Activated T-cell treated with anti-CD3 and anti-CD28 coated beads, Interleukin-2, amount 50 U/mL, for 24 hours (primary cell): ENCODE data around the gene ITGAE.

Experiments
- DNase-seq: peaks from one replicate; pipeline ENCODE4 v3.0.0-alpha.2; 2020
- H3K27ac Mint-ChIP-seq: 2 replicates; pipeline ENCODE4 v1.8.0; 2020; ENCODE audit warnings: mild to moderate bottlenecking, mixed read lengths
- H3K27me3 Mint-ChIP-seq: 2 replicates; pipeline ENCODE4 v1.8.0; 2020; ENCODE audit warnings: mixed read lengths
- H3K36me3 Mint-ChIP-seq: 2 replicates; pipeline ENCODE4 v1.8.0; 2020; ENCODE audit warnings: low read depth, mixed read lengths
- H3K4me1 Mint-ChIP-seq: 2 replicates; pipeline ENCODE4 v1.8.0; 2020; ENCODE audit warnings: low read depth, mixed read lengths
- H3K4me3 Mint-ChIP-seq: 2 replicates; pipeline ENCODE4 v1.8.0; 2020; ENCODE audit warnings: mild to moderate bottlenecking, moderate library complexity, mixed read lengths
- H3K9me3 Mint-ChIP-seq: 2 replicates; pipeline ENCODE4 v1.8.0; 2020; ENCODE audit warnings: mixed read lengths

The ITGAE gene

DNA sequence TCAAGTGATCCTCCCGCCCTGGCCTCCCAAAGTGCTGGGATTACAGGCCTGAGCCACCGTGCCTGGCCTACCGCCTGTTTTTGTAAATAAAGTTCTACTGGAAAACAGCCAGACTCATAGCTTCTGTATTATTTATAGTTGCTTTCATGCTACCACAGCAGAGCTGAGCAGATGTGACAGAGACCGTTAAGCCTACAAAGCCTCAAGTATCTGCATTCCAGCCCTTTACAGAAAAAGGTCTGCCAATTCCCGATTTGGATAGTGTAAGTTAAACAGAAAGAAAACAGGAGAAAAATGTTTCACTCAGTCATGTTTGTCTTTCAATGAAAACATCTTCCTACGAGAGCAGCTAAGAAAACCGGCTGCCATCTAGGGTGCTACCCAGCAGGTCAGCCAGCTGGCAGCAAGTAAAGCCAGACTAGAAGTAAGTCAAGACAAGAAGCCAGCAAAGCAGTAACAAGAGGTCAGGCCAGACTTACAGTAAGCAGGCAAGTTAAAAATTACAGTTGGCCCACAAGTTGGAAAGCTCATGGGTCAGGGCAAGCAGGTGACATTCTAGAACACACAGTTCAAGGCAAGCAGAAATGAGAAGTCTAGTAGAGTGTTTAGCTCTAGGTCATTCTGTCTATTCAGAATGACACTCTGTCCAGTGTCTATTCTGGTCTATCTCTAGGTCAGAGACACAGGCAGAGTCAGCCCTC is 27.3 kb upstream of the ITGAE start:
- no peaks in the 10 kb centered on the region for H3K9me3 Mint-ChIP-seq
- peaks cover 72% of the 10 kb centered on the region for H3K36me3 Mint-ChIP-seq
- peak overlapping the region; percentile 26 for H3K27ac Mint-ChIP-seq
- H3K4me1 Mint-ChIP-seq, result peaks cover 6% of the 10 kb centered on the region
- H3K4me3 Mint-ChIP-seq, result no peak overlapping the region
- no peaks in the 10 kb centered on the region for H3K27me3 Mint-ChIP-seq
- no peak for DNase-seq

DNA sequence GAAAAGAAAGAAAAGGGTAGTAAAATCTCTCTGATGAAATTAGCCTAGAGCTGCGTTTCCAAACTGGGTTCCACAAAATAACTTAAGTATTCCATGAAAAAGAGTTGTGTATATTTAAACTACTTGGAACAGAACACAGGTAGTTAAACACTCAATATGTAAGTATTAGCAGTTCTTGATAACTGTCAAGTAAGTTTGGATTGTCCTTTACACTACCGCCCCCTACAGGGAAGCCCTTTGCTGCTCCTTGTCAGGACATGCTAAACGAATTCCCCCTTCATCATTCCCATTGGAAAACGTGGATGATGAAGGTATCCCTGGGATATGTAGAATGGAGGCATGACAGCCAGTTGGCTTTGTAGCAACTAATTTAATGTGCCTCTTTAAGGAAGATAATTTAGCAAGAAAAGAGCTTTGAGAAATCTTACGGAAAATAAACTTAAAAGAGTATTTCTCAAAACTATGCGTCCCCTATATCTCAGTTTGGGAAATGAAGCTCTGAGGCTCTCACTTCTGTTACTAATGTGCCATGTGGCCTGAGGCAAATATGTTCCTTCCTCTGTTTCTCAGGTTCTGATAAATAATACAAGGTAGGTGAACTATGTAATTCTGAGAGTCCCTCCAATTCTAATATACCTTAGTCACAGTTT is 26.3 kb upstream of the ITGAE start:
- H3K36me3 Mint-ChIP-seq, result peaks cover 74% of the 10 kb centered on the region
- DNase-seq, result peak; percentile 63

DNA sequence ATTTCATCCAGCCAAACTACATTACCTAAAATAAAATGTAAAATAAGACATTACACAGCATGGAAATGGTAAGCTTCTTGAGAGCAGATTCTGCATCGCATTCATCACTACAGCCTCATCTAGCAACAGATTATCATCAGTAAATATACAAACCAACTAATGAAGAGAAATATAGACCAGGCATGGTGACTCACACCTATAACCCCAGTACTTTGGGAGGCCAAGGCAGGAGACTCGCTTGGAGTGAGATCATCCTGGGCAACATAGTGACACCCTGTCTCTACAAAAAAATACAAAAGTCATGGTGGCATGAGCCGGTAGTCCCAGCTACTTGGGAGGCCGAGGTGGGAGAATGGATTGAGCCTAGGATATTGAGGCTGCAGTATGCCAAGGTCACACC is 25.2 kb upstream of the ITGAE start:
- no peak overlapping the region for H3K4me3 Mint-ChIP-seq
- no peaks in the 10 kb centered on the region for H3K9me3 Mint-ChIP-seq
- H3K27me3 Mint-ChIP-seq, result no peaks in the 10 kb centered on the region
- peaks cover 6% of the 10 kb centered on the region for H3K4me1 Mint-ChIP-seq
- DNase-seq, result no peak
- H3K27ac Mint-ChIP-seq, result peak overlapping the region; percentile 65
- peaks cover 83% of the 10 kb centered on the region for H3K36me3 Mint-ChIP-seq

More for the DNA sequence above, 26.3 kb upstream of the ITGAE start:
- no peak overlapping the region for H3K27ac Mint-ChIP-seq
- H3K4me3 Mint-ChIP-seq, result no peak overlapping the region
- peaks cover 6% of the 10 kb centered on the region for H3K4me1 Mint-ChIP-seq
- no peaks in the 10 kb centered on the region for H3K9me3 Mint-ChIP-seq
- H3K27me3 Mint-ChIP-seq, result no peaks in the 10 kb centered on the region

DNA sequence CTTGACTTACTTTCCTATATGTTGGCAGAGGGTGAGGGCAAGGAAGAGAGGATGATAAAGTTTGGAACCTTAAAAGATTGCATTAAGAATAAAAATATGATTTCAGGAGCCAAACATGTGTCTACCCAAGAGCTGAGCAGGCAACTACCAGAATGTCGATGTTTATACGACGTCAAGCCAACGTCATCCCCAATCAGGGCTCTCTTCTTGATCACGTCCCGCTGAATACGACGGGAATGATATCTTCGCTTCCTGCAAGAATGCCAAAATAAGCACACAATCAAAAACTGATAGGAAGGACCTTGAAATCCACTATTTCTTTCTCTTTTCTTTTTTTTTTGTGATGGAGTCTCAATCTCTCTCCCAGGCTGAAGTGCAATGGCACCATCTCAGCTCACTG is 20.1 kb upstream of the ITGAE start:
- peaks cover 90% of the 10 kb centered on the region for H3K36me3 Mint-ChIP-seq
- H3K27me3 Mint-ChIP-seq, result no peaks in the 10 kb centered on the region

DNA sequence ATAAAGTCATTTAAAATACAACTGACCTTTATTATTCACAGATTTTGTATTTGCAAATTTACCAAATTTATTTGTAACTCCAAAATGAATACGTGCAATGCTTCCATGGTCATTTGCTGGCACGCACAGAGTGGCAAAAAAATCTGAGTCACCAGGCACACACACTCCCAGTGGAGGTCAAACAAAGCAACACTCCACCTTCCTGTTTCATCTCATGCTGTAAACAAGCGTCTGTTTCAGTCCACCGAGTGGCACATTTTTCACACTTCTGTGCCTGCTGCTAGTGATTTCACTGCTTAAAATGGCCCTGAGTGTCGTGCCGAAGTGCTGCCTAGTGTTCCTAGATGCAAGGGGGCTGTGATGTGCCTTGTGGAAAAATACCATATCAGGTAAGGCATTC is 17.8 kb upstream of the ITGAE start:
- H3K27me3 Mint-ChIP-seq, result no peaks in the 10 kb centered on the region
- H3K27ac Mint-ChIP-seq, result no peak overlapping the region
- H3K4me1 Mint-ChIP-seq, result no peaks in the 10 kb centered on the region
- H3K9me3 Mint-ChIP-seq, result no peaks in the 10 kb centered on the region
- no peak overlapping the region for H3K4me3 Mint-ChIP-seq
- peaks cover 91% of the 10 kb centered on the region for H3K36me3 Mint-ChIP-seq
- DNase-seq, result no peak

More for the DNA sequence above, 20.1 kb upstream of the ITGAE start:
- Mint-ChIP-seq H3K9me3 (no peaks in the 10 kb centered on the region), H3K27ac (no peak overlapping the region), H3K4me1 (peaks cover 2% of the 10 kb centered on the region), H3K4me3 (no peak overlapping the region)
- DNase-seq, result no peak

GRCh38 chr17:3817851-3818605 is 17.0 kb upstream of the ITGAE start:
- Mint-ChIP-seq H3K9me3 (no peaks in the 10 kb centered on the region), H3K27me3 (no peaks in the 10 kb centered on the region), H3K4me1 (no peaks in the 10 kb centered on the region), H3K4me3 (no peak overlapping the region), H3K27ac (no peak overlapping the region), H3K36me3 (peaks cover 95% of the 10 kb centered on the region)
- DNase-seq, result no peak

- Mint-ChIP-seq H3K36me3 (peaks cover 93% of the 10 kb centered on the region), H3K27ac (no peak overlapping the region), H3K27me3 (no peaks in the 10 kb centered on the region)
These were observed 14.9 kb upstream of the ITGAE start for GRCh38 chr17:3815925-3816324.

DNA sequence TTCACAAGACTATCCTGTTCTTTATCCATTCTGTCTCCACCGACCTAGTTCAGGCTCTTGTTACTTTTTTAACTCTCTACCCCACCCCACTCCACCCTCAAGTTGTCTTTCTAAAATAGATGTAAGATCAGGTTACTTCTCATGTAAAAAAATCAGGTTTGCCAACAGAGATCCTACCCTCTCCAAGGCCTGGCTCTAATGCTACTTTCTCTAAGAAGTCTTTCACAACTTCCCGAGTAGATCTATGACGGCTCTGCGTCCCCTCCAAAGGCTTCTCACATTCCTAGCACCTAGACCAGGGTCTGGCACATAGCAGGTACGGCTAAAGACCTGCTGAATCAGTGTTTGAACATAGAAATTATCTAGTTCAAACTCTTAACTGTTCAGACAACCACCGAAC is 14.1 kb upstream of the ITGAE start:
- Mint-ChIP-seq H3K4me1 (no peaks in the 10 kb centered on the region), H3K9me3 (no peaks in the 10 kb centered on the region), H3K4me3 (no peak overlapping the region), H3K27me3 (no peaks in the 10 kb centered on the region), H3K36me3 (peaks cover 93% of the 10 kb centered on the region), H3K27ac (no peak overlapping the region)
- no peak for DNase-seq

More at GRCh38 chr17:3815925-3816324, 14.9 kb upstream of the ITGAE start:
- DNase-seq, result no peak
- no peak overlapping the region for H3K4me3 Mint-ChIP-seq
- no peaks in the 10 kb centered on the region for H3K4me1 Mint-ChIP-seq
- no peaks in the 10 kb centered on the region for H3K9me3 Mint-ChIP-seq

DNA sequence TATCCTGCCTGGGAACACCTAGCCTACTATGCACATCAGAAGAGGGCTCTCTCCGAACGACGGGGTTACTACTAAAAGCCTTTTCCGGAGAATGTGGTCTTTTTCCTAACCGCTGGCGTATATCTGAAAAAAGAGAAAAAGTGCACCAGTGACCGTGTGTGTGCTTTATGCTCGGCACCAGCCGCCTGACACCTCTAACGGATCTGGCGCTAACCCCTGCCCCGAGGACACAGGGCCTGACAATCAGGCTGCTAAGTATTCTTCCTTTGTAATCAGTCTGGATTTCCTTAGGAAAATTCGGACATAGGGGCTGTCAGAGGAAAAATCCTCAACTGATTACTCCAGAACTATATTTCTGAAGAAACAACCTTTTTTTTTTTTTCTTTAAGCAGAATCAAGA is 13.4 kb upstream of the ITGAE start:
- H3K36me3 Mint-ChIP-seq, result peaks cover 93% of the 10 kb centered on the region
- H3K27ac Mint-ChIP-seq, result no peak overlapping the region
- H3K4me3 Mint-ChIP-seq, result no peak overlapping the region
- H3K9me3 Mint-ChIP-seq, result no peaks in the 10 kb centered on the region
- no peaks in the 10 kb centered on the region for H3K4me1 Mint-ChIP-seq
- DNase-seq, result no peak
- no peaks in the 10 kb centered on the region for H3K27me3 Mint-ChIP-seq

DNA sequence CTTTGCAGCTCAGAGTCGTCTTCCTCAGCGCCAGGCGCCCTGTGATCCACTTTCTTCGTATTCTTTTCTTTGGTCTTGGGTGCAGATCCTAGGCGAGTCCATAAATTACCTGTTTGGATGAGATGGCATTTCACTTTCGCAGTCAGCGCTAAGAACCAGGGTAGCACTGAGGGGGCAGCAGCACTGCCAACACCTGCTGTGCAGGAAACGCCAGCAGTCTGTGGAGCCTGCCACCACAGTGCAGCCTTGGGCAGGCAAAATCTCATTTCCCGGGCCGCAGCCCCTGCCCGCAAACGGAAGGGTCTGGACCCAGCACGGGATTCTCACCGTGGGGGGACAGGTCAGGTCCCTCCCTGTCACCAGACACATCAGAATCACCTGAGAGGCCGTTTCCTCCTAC is 12.2 kb upstream of the ITGAE start:
- no peak for DNase-seq
- peaks cover 10% of the 10 kb centered on the region for H3K4me1 Mint-ChIP-seq
- no peaks in the 10 kb centered on the region for H3K27me3 Mint-ChIP-seq
- H3K4me3 Mint-ChIP-seq, result no peak overlapping the region
- H3K36me3 Mint-ChIP-seq, result peaks cover 89% of the 10 kb centered on the region
- no peaks in the 10 kb centered on the region for H3K9me3 Mint-ChIP-seq
- no peak overlapping the region for H3K27ac Mint-ChIP-seq

DNA sequence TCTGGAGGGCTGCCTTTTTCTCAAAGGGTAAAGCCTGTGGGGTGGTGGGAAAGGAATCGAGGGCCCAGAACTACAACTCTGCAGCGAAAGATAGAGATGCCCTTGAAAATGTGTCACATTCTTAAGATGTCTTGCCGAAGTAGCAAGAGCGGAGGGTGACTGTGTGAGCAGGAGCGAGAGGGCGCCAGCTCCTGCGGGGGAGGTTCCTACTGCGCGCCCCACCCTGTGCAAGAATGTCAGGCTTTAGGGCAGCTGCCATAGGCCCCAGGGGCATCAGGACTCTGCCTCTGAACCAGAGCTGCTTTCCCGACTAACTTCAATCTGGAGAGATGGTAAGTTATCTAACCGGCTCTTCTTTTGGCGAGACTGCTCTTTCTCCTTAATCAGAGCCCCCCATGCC is 11.8 kb upstream of the ITGAE start:
- Mint-ChIP-seq H3K27ac (peak overlapping the region; percentile 45), H3K27me3 (no peaks in the 10 kb centered on the region), H3K9me3 (no peaks in the 10 kb centered on the region), H3K36me3 (peaks cover 90% of the 10 kb centered on the region), H3K4me1 (peaks cover 11% of the 10 kb centered on the region), H3K4me3 (no peak overlapping the region)
- DNase-seq, result no peak

- DNase-seq, result no peak
- Mint-ChIP-seq H3K27me3 (no peaks in the 10 kb centered on the region), H3K9me3 (no peaks in the 10 kb centered on the region), H3K4me3 (no peak overlapping the region), H3K27ac (no peak overlapping the region), H3K36me3 (peaks cover 92% of the 10 kb centered on the region), H3K4me1 (peaks cover 11% of the 10 kb centered on the region)
These were observed 11.3 kb upstream of the ITGAE start for GRCh38 chr17:3812284-3812683.

DNA sequence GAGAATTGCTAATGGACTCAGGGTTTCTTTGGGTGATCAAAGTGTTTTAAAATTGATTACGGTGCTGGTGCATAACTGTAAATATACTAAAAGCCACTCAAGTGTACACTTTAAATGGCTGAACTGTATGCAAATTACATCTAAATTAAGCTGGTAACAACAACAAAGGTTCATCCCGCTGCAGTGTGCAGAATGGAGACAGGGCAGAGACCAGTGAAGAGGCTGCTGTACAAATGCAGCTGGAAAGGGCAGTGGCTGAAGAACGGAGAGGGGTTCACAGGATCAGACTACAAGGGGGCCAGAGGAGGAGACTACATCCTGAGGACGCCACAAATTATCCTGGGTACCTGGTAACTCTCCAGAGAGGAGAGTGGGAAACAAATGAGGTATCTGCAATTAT is 9.0 kb upstream of the ITGAE start:
- H3K4me1 Mint-ChIP-seq, result peaks cover 18% of the 10 kb centered on the region
- no peak for DNase-seq
- no peak overlapping the region for H3K27ac Mint-ChIP-seq
- no peaks in the 10 kb centered on the region for H3K9me3 Mint-ChIP-seq
- peaks cover 87% of the 10 kb centered on the region for H3K36me3 Mint-ChIP-seq
- H3K4me3 Mint-ChIP-seq, result no peak overlapping the region
- no peaks in the 10 kb centered on the region for H3K27me3 Mint-ChIP-seq

GRCh38 chr17:3809135-3809534 is 8.1 kb upstream of the ITGAE start:
- Mint-ChIP-seq H3K9me3 (no peaks in the 10 kb centered on the region), H3K4me1 (peaks cover 26% of the 10 kb centered on the region), H3K36me3 (peaks cover 78% of the 10 kb centered on the region), H3K27me3 (no peaks in the 10 kb centered on the region), H3K27ac (no peak overlapping the region), H3K4me3 (no peak overlapping the region)
- DNase-seq, result no peak

GRCh38 chr17:3808701-3809100 is 7.7 kb upstream of the ITGAE start:
- peak overlapping the region; percentile 28 for H3K27ac Mint-ChIP-seq
- no peaks in the 10 kb centered on the region for H3K27me3 Mint-ChIP-seq
- no peak for DNase-seq
- peaks cover 74% of the 10 kb centered on the region for H3K36me3 Mint-ChIP-seq
- peaks cover 29% of the 10 kb centered on the region for H3K4me1 Mint-ChIP-seq
- no peak overlapping the region for H3K4me3 Mint-ChIP-seq
- H3K9me3 Mint-ChIP-seq, result no peaks in the 10 kb centered on the region
